H9 (cell line): ENCODE measurements around the gene GDI2. TPM values are rescaled to one million over a fixed set of nuclear protein-coding genes. Genes with fewer than 3 reads are reported as not detected.
A peak's percentile ranks its signal among the peaks of the same experiment; 100 is the strongest.

ENCODE experiments used
- DNase-seq: peaks from one replicate; pipeline ENCODE4 v3.0.0-alpha.2; 2017
- H2AFZ ChIP-seq: one replicate; pipeline ENCODE4 v1.6.1; 2013; ENCODE audit warnings: mild to moderate bottlenecking, low read length, control low read depth, moderate library complexity
- H2AK5ac ChIP-seq: 2 replicates; pipeline ENCODE4 v1.6.1; 2013; ENCODE audit warnings: low read length, control low read depth, mixed read lengths; ENCODE audit not compliant: insufficient read length
- H2BK120ac ChIP-seq: one replicate; pipeline ENCODE4 v1.6.1; 2013; ENCODE audit warnings: low read depth, mild to moderate bottlenecking, low read length, control low read depth, inconsistent platforms; ENCODE audit not compliant: poor library complexity, severe bottlenecking
- H2BK12ac ChIP-seq: 2 replicates; pipeline ENCODE4 v1.6.1; 2013; ENCODE audit warnings: low read length, control low read depth, mixed read lengths, low read depth; ENCODE audit not compliant: insufficient read length
- H2BK15ac ChIP-seq: 2 replicates; pipeline ENCODE4 v1.6.1; 2013; ENCODE audit warnings: low read depth, low read length, control low read depth
- H2BK20ac ChIP-seq: one replicate; pipeline ENCODE4 v1.6.1; 2013; ENCODE audit warnings: low read depth, mild to moderate bottlenecking, low read length, control low read depth, inconsistent platforms; ENCODE audit not compliant: poor library complexity, severe bottlenecking
- H2BK5ac ChIP-seq: 2 replicates; pipeline ENCODE4 v1.6.1; 2013; ENCODE audit warnings: low read length, control low read depth, mixed read lengths; ENCODE audit not compliant: insufficient read length
- H3K14ac ChIP-seq: 2 replicates; pipeline ENCODE4 v1.6.1; 2013; ENCODE audit warnings: low read length, control low read depth; ENCODE audit not compliant: insufficient read depth
- H3K18ac ChIP-seq: 2 replicates; pipeline ENCODE4 v1.6.1; 2013; ENCODE audit warnings: low read depth, mild to moderate bottlenecking, mixed read lengths, low read length, control low read depth; ENCODE audit not compliant: insufficient read length
- H3K23ac ChIP-seq: 2 replicates; pipeline ENCODE4 v1.6.1; 2013; ENCODE audit warnings: low read length, control low read depth, mixed read lengths, low read depth; ENCODE audit not compliant: insufficient read length
- H3K23me2 ChIP-seq: 2 replicates; pipeline ENCODE4 v1.6.1; 2013; ENCODE audit warnings: low read depth, mild to moderate bottlenecking, mixed read lengths, low read length, control low read depth; ENCODE audit not compliant: insufficient read length, poor library complexity, severe bottlenecking
- H3K27ac ChIP-seq: 2 replicates; pipeline ENCODE4 v1.5.1; 2013; ENCODE audit warnings: low read length, control low read depth, mixed read lengths, low read depth; ENCODE audit not compliant: insufficient read length
- H3K27me3 ChIP-seq: 2 replicates; pipeline ENCODE4 v1.6.1; 2013; ENCODE audit warnings: low read length, control low read depth, inconsistent platforms; ENCODE audit not compliant: insufficient read depth
- H3K4ac ChIP-seq: 2 replicates; pipeline ENCODE4 v1.6.1; 2013; ENCODE audit warnings: low read depth, mild to moderate bottlenecking, control low read depth, inconsistent platforms, low read length, moderate library complexity
- H3K4me1 ChIP-seq: 2 replicates; pipeline ENCODE4 v1.6.1; 2013; ENCODE audit warnings: low read length, control low read depth, inconsistent platforms; ENCODE audit not compliant: insufficient read depth
- H3K4me2 ChIP-seq: 2 replicates; pipeline ENCODE4 v1.6.1; 2013; ENCODE audit warnings: low read length, control low read depth, mixed read lengths; ENCODE audit not compliant: insufficient read length, insufficient read depth
- H3K56ac ChIP-seq: 2 replicates; pipeline ENCODE4 v1.6.1; 2013; ENCODE audit warnings: low read depth, mild to moderate bottlenecking, mixed read lengths, low read length, control low read depth; ENCODE audit not compliant: insufficient read length
- H3K79me1 ChIP-seq: 2 replicates; pipeline ENCODE4 v1.6.1; 2013; ENCODE audit warnings: low read depth, mild to moderate bottlenecking, moderate library complexity, low read length, control low read depth, inconsistent platforms; ENCODE audit not compliant: insufficient read depth, poor library complexity, severe bottlenecking
- H3K79me2 ChIP-seq: 2 replicates; pipeline ENCODE4 v1.6.1; 2013; ENCODE audit warnings: low read length, control low read depth, inconsistent platforms; ENCODE audit not compliant: insufficient read depth
- H3K9ac ChIP-seq: 2 replicates; pipeline ENCODE4 v1.6.1; 2013; ENCODE audit warnings: low read length, control low read depth, mixed read lengths; ENCODE audit not compliant: insufficient read length; ENCODE audit errors: extremely low read depth
- H3K9me3 ChIP-seq: one replicate; pipeline ENCODE4 v1.6.1; 2013; ENCODE audit warnings: low read depth, low read length, inconsistent platforms; ENCODE audit not compliant: control insufficient read depth
- H3T11ph ChIP-seq: one replicate; pipeline ENCODE4 v1.6.1; 2013; ENCODE audit warnings: mild to moderate bottlenecking, low read length, control low read depth, inconsistent platforms
- H4K20me1 ChIP-seq: one replicate; pipeline ENCODE4 v1.6.1; 2013; ENCODE audit not compliant: control insufficient read depth, insufficient read length, insufficient read depth
- H4K5ac ChIP-seq: 2 replicates; pipeline ENCODE4 v1.6.1; 2013; ENCODE audit warnings: low read depth, mild to moderate bottlenecking, mixed read lengths, low read length, control low read depth; ENCODE audit not compliant: insufficient read length
- H4K8ac ChIP-seq: replicated peaks from 2 replicates; pipeline ENCODE4 v1.6.1; 2013; ENCODE audit warnings: low read length, control low read depth, mixed read lengths, low read depth; ENCODE audit not compliant: insufficient read length
- H4K91ac ChIP-seq: 2 replicates; pipeline ENCODE4 v1.6.1; 2013; ENCODE audit warnings: low read depth, mild to moderate bottlenecking, moderate library complexity, mixed read lengths, low read length, control low read depth; ENCODE audit not compliant: insufficient read length
- H3K27ac Mint-ChIP-seq, 3 experiments: 2 replicates in 2 of 3; 3 replicates in 1 of 3; pipeline ENCODE4 v1.8.0; 2020 to 2021; ENCODE audit warnings: mixed read lengths in 3 of 3, mild to moderate bottlenecking in 1 of 3, moderate library complexity in 1 of 3
- H3K27me3 Mint-ChIP-seq: 2 replicates; pipeline ENCODE4 v1.8.0; 2021; ENCODE audit warnings: low read depth, mild to moderate bottlenecking, moderate library complexity, mixed read lengths
- H3K36me3 Mint-ChIP-seq, 3 experiments: 2 replicates in 2 of 3; 3 replicates in 1 of 3; pipeline ENCODE4 v1.8.0; 2020 to 2021; ENCODE audit warnings: low read depth in 3 of 3, mixed read lengths in 3 of 3; ENCODE audit not compliant: insufficient read depth in 1 of 3
- H3K4me1 Mint-ChIP-seq, 2 experiments: 2 replicates each; pipeline ENCODE4 v1.8.0; 2020; ENCODE audit warnings: mixed read lengths in 2 of 2
- H3K4me3 Mint-ChIP-seq, 2 experiments: 2 replicates in 1 of 2; 3 replicates in 1 of 2; pipeline ENCODE4 v1.8.0; 2020 to 2021; ENCODE audit warnings: mild to moderate bottlenecking in 2 of 2, mixed read lengths in 2 of 2, moderate library complexity in 1 of 2
- H3K9me3 Mint-ChIP-seq, 2 experiments: 2 replicates in 1 of 2; 3 replicates in 1 of 2; pipeline ENCODE4 v1.8.0; 2020; ENCODE audit warnings: mild to moderate bottlenecking in 2 of 2, mixed read lengths in 2 of 2, moderate library complexity in 1 of 2
- CTCF ChIP-seq: fragments of 200-600 bp; sonication (generic); conservative IDR thresholded peaks from 3 replicates; pipeline ENCODE4 v1.8.0; 2021; ENCODE audit warnings: antibody characterized with exemption, mild to moderate bottlenecking
- WGBS: extraction: QIAGEN DNeasy Blood & Tissue Kit; methylation state at CpG from one replicate; pipeline ENCODE4 v1.1.7; 2013; ENCODE audit warnings: missing lambda C conversion rate, low lambda C conversion rate, mixed read lengths; ENCODE audit not compliant: insufficient read length; ENCODE audit errors: extremely low coverage; 5-methylcytosine and 5-hydroxymethylcytosine counted together
- total RNA-seq: library from RNA; stranded (reverse); gene quantifications from 2 replicates; pipeline ENCODE4 v1.2.1, GENCODE V29; 2021

GDI2 gene
- total RNA-seq, 1 experiment from 2014 or later = 351 TPM

- no peak for TF ChIP-seq CTCF
Measured at GRCh38 chr10:5811387-5811821, 1.8 kb downstream of the GDI2 start.

More at GRCh38 chr10:5811387-5811821, 1.8 kb downstream of the GDI2 start:
- Histone ChIP-seq H3K23me2 (peaks cover 4% of the 10 kb centered on the region), H3K56ac (no peak overlapping the region), H4K5ac (no peak overlapping the region), H3K9me3 (no peaks in the 10 kb centered on the region), H2BK12ac (no peak overlapping the region), H3K4me2 (peak overlapping the region; percentile 75), H2BK20ac (no peak overlapping the region), H4K20me1 (no peaks in the 10 kb centered on the region), H3T11ph (no peak overlapping the region), H3K9ac (peak overlapping the region; percentile 57), H2AFZ (no peak overlapping the region), H3K79me2 (peaks cover 53% of the 10 kb centered on the region), H4K91ac (no peak overlapping the region), H3K79me1 (no peaks in the 10 kb centered on the region), H3K23ac (no peak overlapping the region), H4K8ac (no peak overlapping the region), H3K18ac (no peak overlapping the region), H3K4ac (no peak overlapping the region), H2BK5ac (no peak overlapping the region), H3K4me1 (no peaks in the 10 kb centered on the region), H2BK120ac (no peak overlapping the region), H3K27ac (no peak overlapping the region), H2AK5ac (no peak overlapping the region), H2BK15ac (no peak overlapping the region), H3K27me3 (no peaks in the 10 kb centered on the region), H3K14ac (no peak overlapping the region)
- Mint-ChIP-seq H3K36me3 (peaks cover 15 to 24% (median 19%) of the 10 kb centered on the region in 3 experiments), H3K4me3 (peak overlapping the region; percentile 74 to 92), H3K9me3 (no peaks in the 10 kb centered on the region; a peak in 2 of 5 replicates), H3K27ac (peak overlapping the region in 1 of 3 experiments; percentile 40; a peak in 1 of 7 replicates), H3K4me1 (peaks cover 36 to 39% of the 10 kb centered on the region in 2 experiments), H3K27me3 (no peaks in the 10 kb centered on the region)
- DNase-seq = no peak
- WGBS = no CpG with 5 or more reads among the region's 6 CpGs
